GM18519 (cell line): ENCODE data around the gene STRN3.
"Not testable (repeated sequence)": the region's sequence is repeated elsewhere in the genome, so short reads cannot be mapped to it uniquely, and the experiment has no call there.

Experiments
- ATAC-seq: cut with Tn5 transposase; IDR thresholded peaks from one replicate; pipeline ENCODE4 v1.9.1; 2021; ENCODE audit warnings: mild to moderate bottlenecking, moderate library complexity; ENCODE audit not compliant: unreplicated experiment, low FRiP score

The STRN3 gene

DNA sequence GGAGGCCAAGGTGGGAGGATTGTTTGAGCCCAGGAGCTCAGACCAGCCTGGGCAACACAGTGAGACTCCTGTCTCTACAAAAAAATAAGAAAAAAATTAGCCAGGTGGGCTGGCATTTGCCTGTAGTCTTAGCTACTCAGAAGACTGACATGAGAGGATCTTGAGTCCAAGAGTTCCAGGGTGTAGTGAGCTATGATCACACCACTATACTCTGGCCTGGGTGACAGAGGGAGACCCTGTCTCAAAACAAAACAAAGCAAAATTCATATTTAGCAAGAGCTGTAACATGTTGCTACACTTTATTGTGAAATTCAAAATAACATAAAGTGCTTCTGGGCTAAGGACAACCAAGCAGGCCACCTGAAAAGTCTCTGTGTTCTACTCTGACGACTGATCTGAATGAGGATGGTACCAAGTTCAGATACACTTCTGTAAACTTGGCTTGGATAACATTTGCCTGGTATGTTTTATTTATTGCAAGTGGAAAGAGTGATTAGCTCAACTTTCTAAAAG lies 11.6 kb upstream of the STRN3 start:
- no peak for ATAC-seq

- no peak for ATAC-seq
Observed at GRCh38 chr14:31036552-31036951, 10.4 kb upstream of the STRN3 start.

DNA sequence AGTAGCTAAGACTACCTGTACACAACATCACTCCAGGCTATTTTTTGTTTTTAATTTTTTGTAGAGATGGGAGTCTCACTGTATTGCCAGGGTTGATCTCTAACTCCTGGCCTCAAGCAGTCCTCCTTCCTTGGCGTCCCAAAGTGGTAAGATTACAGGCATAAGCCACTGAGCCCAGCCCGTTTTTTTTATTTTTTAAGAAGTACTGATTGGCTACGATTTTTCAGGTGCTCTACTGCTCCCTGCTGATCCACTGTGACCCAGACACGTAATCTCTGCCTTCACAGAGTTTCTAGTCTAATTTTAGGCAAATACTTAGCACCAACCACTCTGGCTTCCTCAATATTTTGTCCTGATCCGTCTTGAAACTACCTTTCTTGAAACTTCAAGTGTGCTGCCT lies 4.3 kb upstream of the STRN3 start:
- no peak for ATAC-seq

DNA sequence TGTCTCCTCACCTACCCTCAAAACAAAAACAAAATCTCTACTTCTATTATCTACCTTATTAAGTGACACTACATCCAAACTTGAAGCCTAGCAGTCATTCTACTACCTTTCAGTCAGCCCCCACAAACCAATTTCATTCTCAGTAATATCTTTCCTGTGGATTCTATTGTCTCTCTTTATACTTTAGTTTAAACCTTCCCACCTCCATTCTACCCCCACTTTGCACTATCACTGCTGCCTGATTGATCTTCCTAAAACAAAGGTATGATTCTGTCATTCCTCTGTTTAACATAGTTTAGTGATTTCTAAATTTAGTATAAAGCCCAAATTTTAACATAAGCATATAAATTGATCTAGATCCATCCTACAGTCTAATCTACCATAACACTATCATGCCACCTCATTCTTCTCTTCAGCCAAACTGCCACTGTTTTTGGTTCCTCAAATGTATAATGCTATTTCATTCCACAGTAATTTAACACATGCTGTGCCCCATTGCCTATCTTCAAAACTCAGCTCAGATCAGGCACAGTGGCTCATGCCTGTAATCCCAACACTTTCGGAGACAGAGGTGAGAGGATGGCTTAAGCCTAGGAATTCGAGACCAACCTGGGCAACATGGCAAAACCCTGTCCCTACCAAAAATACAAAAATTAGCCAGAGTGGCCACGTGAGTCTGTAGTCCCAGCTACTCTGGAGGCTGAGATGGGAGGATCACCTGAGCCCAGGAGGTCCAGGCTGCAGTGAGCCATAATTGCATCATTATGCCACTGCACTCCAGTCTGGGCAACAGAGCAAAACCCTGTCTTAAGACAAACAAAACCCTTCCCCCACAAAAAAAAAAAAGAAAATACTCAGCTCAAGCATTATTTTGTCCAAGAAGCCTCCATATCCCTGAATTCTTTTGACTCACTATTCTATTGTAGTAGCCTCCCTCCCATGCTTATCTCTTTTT lies 3.1 kb upstream of the STRN3 start:
- ATAC-seq, result no peak

- no peak for ATAC-seq
Observed at GRCh38 chr14:31027847-31028246, 1.7 kb upstream of the STRN3 start.

DNA sequence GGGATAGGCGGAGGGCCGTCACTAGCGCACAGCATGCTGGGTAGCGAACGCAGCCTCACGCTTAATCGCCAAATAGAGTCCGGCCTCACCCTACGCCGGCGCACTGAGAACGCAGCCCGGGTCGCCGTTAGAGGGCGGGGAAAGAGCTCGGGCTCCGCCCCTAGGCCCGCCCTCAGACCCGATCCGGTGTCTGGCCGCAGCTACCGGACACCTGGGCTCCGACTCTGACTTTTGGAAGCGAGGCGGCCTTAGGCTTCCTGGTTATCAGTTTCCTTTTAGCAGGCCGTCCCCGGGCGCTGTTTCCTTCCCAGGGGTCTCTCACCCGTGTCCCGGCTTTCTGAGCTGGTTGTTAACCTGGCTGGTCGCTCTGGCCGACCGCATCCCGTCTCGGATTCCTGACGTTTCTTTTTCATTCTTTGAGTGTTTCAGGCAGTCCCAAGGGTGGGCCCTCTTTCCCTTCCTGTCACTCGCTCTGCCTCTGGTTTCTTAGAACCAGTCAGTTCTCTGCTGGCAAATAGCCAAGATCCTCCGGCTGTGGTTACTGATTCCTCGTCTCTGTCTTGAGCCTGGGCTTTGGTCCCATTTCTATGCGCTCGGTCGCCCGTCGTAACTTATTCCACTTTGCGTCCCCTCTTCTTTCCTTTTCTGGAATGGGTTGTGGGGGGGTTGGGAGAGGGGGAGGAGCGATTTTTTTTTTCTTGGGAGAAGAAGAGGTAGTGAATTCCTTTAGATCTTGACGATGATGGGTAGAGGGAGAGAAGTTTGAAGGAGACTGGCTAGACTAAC lies 464 bp upstream of the STRN3 start:
- ATAC-seq, result peak; percentile 85

DNA sequence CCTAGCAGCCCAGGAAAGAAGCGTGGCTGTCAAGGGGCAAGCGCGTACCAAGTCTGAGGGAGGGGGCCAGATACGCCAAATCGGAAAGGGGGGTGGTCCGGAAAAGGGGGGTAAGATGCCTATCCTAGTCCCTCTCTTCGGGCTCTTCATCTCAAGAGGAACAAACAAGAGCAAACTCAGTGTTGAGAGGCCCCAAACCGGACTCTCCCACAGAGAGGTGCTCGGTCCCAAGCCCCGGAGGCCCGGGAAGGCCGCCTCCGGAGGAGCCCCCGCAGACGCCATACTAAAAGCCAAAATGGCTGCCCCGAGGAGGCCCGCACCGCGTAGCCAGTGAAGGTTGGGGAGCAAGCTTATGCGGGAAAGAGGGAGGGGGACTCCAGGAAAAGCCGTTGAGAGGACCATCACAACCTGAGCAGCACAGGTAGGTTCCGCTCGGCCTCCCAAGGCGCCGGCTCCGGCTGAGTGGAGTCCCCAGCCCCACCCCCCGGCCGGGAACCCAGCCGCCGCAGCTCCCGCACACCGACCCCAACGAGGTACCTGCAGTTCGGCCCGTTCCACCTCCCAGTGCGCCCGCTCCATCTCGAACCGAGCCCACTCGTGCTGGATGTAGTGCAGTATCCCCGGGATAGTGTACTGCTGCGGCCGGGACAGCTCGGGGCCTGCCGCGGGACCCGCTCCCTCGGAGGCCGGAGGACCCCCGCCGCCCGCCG lies 657 bp downstream of the STRN3 start, which contains the start of gene AP4S1:
Gene AP4S1, plus strand, starts transcription at position 283 of the 710 bp plus-strand sequence. CDS start 40,548 bp downstream, outside the sequence.
- no peak for ATAC-seq

GRCh38 chr14:31024577-31025366 lies 1.4 kb downstream of the STRN3 start:
- no peak for ATAC-seq

GRCh38 chr14:31024010-31024480 lies 2.1 kb downstream of the STRN3 start:
- no peak for ATAC-seq

DNA sequence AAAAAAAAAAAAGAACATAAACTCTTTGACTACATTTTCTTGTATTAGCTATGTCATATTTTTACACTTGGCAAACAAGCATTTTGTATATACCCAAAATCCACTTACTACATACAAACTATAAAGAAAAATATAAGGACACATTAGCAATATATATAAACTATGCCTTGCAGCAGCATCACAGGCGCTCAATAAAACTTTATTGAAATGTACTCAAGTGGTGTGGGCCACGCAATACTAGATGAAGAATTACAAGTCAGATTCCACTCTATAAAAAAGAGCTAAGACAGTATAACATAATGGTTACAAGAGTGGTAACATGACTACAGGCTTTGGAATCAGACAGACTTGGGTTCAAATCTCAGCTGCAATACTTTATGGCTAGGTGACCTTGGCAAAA lies 3.8 kb downstream of the STRN3 start:
- ATAC-seq, result no peak

DNA sequence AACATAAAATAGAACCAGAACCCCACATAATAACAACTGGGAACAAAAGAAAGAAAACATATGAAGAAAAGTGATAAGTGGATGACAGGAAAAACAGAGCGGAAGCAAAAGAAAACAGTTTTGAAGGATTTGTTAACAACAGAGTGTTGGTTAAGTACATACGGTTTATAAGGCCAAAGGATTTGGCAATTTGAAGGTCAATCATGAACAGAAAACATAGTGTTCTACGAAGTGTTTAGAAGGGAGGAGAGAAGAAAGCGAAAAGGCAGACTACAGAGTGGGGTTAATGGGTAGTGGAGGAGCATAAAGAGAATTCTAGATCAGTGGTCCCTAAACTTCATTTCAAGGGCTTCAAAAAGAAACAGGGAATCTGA lies 4.6 kb downstream of the STRN3 start:
- no peak for ATAC-seq

GRCh38 chr14:31020834-31021575 lies 5.2 kb downstream of the STRN3 start:
- no peak for ATAC-seq

GRCh38 chr14:31018057-31018645 lies 8.0 kb downstream of the STRN3 start:
- ATAC-seq, result no peak

- no peak for ATAC-seq
Observed at GRCh38 chr14:31013841-31014240, 12.3 kb downstream of the STRN3 start.

DNA sequence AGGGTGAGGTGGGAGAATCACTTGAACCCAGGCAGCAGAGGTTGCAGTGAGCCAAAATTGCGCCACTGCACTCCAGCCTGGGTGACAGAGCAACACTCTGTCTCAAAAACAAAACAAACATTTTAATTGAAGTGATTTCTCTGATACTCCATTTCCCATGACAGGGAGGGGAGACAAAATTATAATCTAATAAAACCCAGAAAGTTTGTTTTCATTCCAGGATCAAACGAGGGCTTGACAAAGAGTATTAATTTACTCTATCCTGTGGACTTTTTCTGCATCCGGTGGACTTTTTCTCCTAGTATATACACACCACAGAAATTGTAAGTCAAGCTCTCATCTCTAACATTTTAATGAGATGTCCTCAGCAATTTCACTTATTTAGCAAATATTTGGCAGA lies 15.2 kb downstream of the STRN3 start:
- no peak for ATAC-seq

GRCh38 chr14:31009836-31010574 lies 16.2 kb downstream of the STRN3 start:
- ATAC-seq, result no peak

DNA sequence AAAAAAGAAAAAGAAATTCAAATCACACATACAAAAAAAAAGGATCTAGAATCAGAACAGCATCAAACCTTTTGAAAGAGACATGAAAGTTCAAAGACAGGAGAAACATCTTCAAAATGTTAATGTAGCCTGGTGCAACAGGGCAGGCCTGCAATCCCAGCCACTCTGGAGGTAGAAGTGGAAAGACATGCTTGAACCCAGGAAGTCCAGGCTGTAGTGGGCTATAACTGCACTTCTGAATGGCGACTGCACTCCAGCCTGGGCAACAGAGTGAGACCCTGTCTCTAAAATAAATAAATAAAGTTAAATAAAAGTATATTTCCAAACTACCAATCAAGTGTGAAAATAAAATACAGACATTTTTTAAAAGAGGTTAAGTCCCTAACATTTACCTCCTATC lies 19.5 kb downstream of the STRN3 start:
- ATAC-seq, result no peak

GRCh38 chr14:31004007-31004406 lies 22.2 kb downstream of the STRN3 start:
- not testable (repeated sequence) for ATAC-seq
